Erythroblast (primary cell): ENCODE measurements around the gene RANBP17.

Source experiments
- GATA1 ChIP-seq: IDR thresholded peaks from 2 replicates; pipeline ENCODE4 v1.6.1; 2011; ENCODE audit warnings: low read depth, mild to moderate bottlenecking, control low read depth, low read length, moderate library complexity
- POLR2A ChIP-seq: IDR thresholded peaks from 2 replicates; pipeline ENCODE4 v1.6.1; 2011; ENCODE audit warnings: mild to moderate bottlenecking, low read length

- TF ChIP-seq POLR2A (no peak), GATA1 (no peak)
Observed at GRCh38 chr5:171131497-171131896, 269.7 kb downstream of the RANBP17 start.
